Measurements from ENCODE around the gene DNPEP.

Gene DNPEP

GRCh38 chr2:219416938-219417337, 29.2 kb upstream of the DNPEP start:
- TF ChIP-seq RARB (CRISPR knock-in tag; IDR thresholded peaks at IDR 0.05) (no peak), ISL1 (CRISPR knock-in tag; IDR thresholded peaks at IDR 0.05) (no peak), ZNF70 (CRISPR knock-in tag; IDR thresholded peaks at IDR 0.05) (no peak), BACH2 (CRISPR knock-in tag; IDR thresholded peaks at IDR 0.05; ENCODE audit: borderline replicate concordance) (no peak)
- ATAC-seq = no peak

- TF ChIP-seq OSR1 (CRISPR knock-in tag; IDR thresholded peaks at IDR 0.05) (no peak), ZNF8 (CRISPR knock-in tag; IDR thresholded peaks at IDR 0.05) (no peak), ZFP30 (CRISPR knock-in tag; IDR thresholded peaks at IDR 0.05) (no peak), TCF4 (CRISPR knock-in tag; IDR thresholded peaks at IDR 0.05; ENCODE audit: borderline replicate concordance) (no peak), BACH2 (CRISPR knock-in tag; IDR thresholded peaks at IDR 0.05; ENCODE audit: borderline replicate concordance) (no peak), ZNF70 (CRISPR knock-in tag; IDR thresholded peaks at IDR 0.05) (no peak), ISL1 (CRISPR knock-in tag; IDR thresholded peaks at IDR 0.05) (no peak), PATZ1 (CRISPR knock-in tag; IDR thresholded peaks at IDR 0.05; ENCODE audit: borderline replicate concordance) (no peak)
- ATAC-seq = no peak
These were observed 28.5 kb upstream of the DNPEP start for GRCh38 chr2:219416235-219416602.

DNA sequence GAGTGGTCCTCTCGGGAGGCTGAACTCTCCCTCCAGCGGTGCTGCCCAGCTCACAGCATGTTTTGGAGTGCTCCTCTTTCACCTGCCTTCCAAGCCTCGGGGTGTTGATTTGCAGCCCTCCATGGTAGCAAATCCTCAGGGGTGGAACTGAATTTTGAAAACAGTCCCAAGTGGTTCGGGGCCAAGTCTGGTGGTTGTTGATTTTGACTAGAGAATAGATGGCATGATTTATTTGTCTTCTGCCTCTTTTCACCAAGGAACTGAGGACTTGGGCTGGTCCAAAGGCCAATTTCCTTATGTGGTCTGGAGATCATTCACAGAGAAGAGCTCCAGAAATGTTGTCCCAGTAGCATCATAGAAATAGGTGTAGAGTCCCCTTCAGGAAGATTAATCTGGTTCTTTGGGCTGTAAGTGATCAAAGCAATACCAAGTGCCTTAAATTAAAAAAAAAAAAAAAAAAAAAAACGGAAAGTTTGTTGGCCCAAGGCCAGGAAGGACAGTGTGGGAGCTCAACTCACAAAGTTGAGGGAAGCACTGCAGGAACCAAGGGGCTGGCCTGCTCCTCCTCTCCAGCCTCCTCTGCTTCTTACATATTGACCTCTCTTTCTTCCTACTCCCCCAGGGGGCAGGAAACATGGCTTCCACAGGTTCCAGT, 28.0 kb upstream of the DNPEP start:
- TF ChIP-seq RARB (CRISPR knock-in tag; IDR thresholded peaks at IDR 0.05) (no peak), ZC3H10 (CRISPR knock-in tag; IDR thresholded peaks at IDR 0.05) (no peak), ARNTL (CRISPR knock-in tag; IDR thresholded peaks at IDR 0.05; ENCODE audit: borderline replicate concordance, low read depth) (no peak), BACH2 (CRISPR knock-in tag; IDR thresholded peaks at IDR 0.05; ENCODE audit: borderline replicate concordance) (no peak), ZFP30 (CRISPR knock-in tag; IDR thresholded peaks at IDR 0.05) (no peak), TCF4 (CRISPR knock-in tag; IDR thresholded peaks at IDR 0.05; ENCODE audit: borderline replicate concordance) (no peak), TOX (CRISPR knock-in tag; IDR thresholded peaks at IDR 0.05; ENCODE audit: borderline replicate concordance) (no peak), ZNF8 (CRISPR knock-in tag; IDR thresholded peaks at IDR 0.05) (no peak), SNAI2 (CRISPR knock-in tag; IDR thresholded peaks at IDR 0.05) (no peak), ESRRG (CRISPR knock-in tag; IDR thresholded peaks at IDR 0.05) (no peak), PATZ1 (CRISPR knock-in tag; IDR thresholded peaks at IDR 0.05; ENCODE audit: borderline replicate concordance) (no peak), ZNF565 (CRISPR knock-in tag; conservative IDR thresholded peaks at IDR 0.05; ENCODE audit: low read depth) (no peak), PPARA (CRISPR knock-in tag; IDR thresholded peaks at IDR 0.05; ENCODE audit: borderline replicate concordance) (no peak), GLIS3 (CRISPR knock-in tag; IDR thresholded peaks at IDR 0.05) (no peak), ISL1 (CRISPR knock-in tag; IDR thresholded peaks at IDR 0.05) (no peak), ZNF70 (CRISPR knock-in tag; IDR thresholded peaks at IDR 0.05) (no peak)
- TF ChIP-seq, protein P1, sequence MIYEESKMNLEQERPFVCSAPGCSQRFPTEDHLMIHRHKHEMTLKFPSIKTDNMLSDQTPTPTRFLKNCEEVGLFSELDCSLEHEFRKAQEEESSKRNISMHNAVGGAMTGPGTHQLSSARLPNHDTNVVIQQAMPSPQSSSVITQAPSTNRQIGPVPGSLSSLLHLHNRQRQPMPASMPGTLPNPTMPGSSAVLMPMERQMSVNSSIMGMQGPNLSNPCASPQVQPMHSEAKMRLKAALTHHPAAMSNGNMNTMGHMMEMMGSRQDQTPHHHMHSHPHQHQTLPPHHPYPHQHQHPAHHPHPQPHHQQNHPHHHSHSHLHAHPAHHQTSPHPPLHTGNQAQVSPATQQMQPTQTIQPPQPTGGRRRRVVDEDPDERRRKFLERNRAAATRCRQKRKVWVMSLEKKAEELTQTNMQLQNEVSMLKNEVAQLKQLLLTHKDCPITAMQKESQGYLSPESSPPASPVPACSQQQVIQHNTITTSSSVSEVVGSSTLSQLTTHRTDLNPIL (CRISPR knock-in tag; IDR thresholded peaks at IDR 0.05; ENCODE audit: low read depth) = no peak
- TF ChIP-seq, protein P2, sequence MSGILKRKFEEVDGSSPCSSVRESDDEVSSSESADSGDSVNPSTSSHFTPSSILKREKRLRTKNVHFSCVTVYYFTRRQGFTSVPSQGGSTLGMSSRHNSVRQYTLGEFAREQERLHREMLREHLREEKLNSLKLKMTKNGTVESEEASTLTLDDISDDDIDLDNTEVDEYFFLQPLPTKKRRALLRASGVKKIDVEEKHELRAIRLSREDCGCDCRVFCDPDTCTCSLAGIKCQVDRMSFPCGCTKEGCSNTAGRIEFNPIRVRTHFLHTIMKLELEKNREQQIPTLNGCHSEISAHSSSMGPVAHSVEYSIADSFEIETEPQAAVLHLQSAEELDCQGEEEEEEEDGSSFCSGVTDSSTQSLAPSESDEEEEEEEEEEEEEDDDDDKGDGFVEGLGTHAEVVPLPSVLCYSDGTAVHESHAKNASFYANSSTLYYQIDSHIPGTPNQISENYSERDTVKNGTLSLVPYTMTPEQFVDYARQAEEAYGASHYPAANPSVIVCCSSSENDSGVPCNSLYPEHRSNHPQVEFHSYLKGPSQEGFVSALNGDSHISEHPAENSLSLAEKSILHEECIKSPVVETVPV (CRISPR knock-in tag; IDR thresholded peaks at IDR 0.05) = no peak
- TF ChIP-seq, protein P3, sequence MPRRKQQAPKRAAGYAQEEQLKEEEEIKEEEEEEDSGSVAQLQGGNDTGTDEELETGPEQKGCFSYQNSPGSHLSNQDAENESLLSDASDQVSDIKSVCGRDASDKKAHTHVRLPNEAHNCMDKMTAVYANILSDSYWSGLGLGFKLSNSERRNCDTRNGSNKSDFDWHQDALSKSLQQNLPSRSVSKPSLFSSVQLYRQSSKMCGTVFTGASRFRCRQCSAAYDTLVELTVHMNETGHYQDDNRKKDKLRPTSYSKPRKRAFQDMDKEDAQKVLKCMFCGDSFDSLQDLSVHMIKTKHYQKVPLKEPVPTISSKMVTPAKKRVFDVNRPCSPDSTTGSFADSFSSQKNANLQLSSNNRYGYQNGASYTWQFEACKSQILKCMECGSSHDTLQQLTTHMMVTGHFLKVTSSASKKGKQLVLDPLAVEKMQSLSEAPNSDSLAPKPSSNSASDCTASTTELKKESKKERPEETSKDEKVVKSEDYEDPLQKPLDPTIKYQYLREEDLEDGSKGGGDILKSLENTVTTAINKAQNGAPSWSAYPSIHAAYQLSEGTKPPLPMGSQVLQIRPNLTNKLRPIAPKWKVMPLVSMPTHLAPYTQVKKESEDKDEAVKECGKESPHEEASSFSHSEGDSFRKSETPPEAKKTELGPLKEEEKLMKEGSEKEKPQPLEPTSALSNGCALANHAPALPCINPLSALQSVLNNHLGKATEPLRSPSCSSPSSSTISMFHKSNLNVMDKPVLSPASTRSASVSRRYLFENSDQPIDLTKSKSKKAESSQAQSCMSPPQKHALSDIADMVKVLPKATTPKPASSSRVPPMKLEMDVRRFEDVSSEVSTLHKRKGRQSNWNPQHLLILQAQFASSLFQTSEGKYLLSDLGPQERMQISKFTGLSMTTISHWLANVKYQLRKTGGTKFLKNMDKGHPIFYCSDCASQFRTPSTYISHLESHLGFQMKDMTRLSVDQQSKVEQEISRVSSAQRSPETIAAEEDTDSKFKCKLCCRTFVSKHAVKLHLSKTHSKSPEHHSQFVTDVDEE (CRISPR knock-in tag; IDR thresholded peaks at IDR 0.05) = no peak
- ATAC-seq = no peak

Data from SK-N-SH treated with all-trans-retinoic acid at 6 μM for 48 hours (cell line).